CMK (cell line): Measurements from ENCODE around the gene C1QTNF5.

Source experiments
- DNase-seq: peaks from one replicate; pipeline ENCODE4 v3.0.0-alpha.2; 2010; ENCODE audit warnings: low read depth

C1QTNF5 gene

DNA sequence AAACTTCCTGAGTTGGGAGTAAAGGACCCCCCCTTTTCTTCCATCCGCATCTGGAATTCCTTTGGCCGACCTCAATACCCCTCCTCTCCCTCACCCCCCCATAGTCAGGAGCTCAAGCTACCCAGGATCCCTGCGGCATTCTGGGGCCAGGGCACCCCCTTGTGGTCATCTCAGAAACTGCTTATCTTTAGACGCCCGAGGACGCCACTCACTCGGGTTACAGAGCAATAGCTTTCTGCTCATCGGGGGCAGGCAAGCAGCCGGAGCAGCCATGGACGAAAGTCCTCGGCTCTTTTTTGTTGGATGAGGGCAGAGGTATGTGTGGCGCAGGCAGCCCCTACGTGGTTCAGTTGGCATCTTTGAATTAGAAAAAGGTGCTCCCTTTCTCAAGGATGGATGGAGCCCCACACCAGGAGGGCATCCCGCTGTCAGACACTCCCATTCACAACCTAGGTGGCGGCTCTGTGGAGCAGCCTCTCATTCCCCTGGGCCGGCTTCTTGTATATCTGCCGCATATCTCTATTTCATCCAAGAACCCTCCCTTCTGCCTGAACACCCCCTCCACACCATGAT is 2.3 kb downstream of the C1QTNF5 start:
- DNase-seq = no peak

DNA sequence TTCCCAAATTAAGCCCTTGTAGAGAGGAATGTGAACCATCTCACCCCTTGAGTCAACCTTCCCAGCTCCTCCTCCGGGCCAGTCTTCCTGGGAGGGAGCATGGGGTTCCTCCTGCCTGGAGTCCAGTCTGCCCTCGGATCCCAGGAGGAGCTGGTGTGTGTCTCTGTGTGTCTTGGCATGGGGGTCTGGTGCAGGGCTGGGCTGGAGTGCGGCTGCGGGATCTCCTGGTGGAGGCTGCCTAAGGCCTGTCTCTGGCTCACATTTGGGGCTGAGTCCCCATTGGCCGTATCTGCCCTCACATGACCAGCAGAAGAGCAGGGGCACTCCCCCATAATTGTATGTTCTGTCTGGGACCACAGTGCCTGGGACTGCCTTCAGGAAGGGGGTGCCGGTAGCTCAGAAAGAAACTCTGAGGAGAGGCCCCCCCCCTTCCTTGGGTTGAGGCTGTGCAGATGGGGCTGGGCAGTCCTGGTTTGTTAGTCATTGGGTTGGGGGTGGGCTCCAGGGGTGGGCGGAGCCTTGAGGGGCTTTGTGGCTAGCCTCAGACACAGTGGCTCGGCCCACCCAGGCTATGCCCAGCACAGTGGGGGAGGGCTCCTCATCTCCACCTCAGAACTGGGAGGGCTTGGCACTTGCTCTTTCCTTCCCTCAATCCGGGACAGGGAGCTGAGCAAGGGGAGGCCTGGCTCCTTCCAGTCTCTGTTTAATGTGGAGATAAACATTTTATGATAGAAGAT is 2.9 kb downstream of the C1QTNF5 start:
- DNase-seq = no peak

GRCh38 chr11:119336744-119337469 is 3.8 kb downstream of the C1QTNF5 start:
- DNase-seq = no peak

DNA sequence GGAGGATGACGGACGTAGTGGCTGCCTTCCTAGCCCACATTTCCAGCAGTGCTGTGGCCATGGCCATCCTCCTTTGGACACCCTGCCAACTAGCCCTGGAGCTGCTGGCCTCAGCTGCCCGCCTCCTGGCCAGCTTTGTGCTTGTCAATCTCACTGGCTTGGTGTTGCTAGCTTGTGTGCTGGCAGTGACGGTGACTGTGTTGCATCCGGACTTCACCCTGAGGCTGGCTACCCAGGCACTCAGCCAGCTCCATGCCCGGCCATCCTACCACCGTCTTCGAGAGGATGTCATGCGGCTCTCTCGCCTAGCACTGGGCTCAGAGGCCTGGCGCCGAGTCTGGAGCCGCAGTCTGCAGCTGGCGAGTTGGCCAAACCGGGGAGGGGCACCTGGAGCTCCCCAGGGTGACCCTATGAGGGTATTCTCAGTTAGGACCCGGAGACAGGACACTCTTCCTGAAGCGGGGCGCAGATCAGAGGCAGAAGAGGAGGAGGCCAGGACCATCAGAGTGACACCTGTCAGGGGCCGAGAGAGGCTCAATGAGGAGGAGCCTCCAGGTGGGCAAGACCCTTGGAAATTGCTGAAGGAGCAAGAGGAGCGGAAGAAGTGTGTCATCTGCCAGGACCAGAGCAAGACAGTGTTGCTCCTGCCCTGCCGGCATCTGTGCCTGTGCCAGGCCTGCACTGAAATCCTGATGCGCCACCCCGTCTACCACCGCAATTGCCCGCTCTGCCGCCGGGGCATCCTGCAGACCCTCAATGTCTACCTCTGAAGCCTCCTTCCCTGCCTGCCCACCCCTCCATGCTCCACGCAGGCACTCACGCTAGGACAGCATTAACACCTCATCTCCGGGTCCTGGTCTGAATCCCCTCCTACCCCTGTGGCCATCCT is 4.8 kb downstream of the C1QTNF5 start:
- DNase-seq = no peak

DNA sequence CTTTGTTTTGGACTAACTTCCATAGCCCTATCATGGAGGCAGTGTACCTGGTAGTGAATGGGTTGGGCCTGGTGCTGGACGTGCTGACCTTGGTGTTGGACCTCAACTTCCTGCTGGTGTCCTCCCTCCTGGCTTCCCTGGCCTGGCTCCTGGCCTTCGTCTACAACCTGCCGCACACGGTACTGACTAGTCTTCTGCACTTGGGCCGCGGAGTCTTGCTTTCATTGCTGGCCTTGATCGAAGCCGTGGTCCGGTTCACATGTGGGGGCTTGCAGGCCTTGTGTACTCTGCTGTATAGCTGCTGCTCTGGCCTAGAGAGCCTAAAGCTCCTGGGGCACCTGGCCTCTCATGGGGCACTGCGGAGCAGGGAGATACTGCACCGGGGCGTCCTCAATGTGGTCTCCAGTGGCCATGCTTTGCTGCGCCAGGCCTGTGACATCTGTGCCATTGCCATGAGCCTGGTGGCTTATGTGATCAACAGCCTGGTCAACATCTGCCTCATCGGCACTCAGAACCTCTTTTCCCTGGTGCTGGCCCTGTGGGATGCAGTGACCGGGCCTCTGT is 5.5 kb downstream of the C1QTNF5 start:
- no peak for DNase-seq

DNA sequence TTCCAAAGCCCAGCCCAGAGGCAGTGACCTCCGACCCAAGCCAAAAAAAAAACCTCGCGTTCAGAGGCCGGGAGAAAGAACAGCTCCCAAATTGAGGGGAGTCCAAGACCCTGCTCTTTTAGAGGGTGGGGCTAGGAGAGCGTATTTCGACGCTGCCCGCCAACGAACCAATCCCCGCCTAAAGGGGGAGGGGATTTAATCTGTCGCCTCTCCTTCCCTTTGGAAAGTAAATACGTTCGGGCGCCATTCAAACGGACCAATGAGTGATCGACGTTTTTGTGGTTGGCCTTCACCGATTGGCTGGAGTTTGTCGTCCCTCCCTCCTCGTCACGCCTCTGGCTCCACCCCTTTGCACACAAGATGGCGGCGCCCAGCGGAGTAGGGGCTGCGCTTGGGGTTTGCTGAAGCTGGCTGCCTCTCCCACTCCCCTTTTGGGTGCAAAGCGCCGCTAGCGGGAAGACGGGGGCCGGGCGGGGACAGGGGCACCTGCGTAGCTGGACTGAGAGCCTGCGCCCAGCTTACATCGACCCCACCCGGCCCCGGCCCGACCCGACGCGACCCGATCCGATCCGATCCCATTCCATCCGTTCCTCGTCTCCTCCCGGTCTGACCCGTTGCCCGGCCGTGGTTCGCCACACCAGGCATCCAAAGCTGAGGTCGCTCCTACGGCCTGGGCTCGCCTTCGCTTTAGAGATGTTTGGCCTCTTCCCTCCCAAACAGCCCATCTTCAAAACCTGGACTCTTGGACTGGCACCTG is 6.3 kb downstream of the C1QTNF5 start, which contains the start of gene RNF26:
Gene RNF26 (plus strand): TSS at position 354 of the 757 bp plus-strand sequence. CDS start 596 bp downstream, outside the sequence.
- DNase-seq = peak; percentile 97

- no peak for DNase-seq
These were observed 8.4 kb downstream of the C1QTNF5 start for GRCh38 chr11:119332111-119332765.

- DNase-seq = no peak
These were observed 10.4 kb downstream of the C1QTNF5 start for GRCh38 chr11:119330237-119330636.

DNA sequence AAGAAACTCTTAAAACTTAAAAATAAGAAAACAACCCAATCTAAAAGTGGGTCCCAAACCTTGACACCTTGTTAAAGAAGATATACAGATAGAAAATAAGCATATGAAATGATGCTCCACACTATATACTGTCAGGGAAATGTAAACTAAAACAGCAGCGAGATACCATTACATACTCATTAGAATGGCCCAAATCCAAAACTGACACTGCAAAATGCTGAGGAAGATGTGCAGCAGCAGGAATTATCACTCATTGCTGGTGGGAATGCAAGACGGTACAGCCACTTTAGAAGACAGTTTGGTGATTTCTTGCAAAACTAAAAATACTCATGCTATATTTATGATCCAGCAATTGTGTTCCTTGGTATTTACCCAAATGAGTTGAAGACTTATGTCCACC is 11.4 kb downstream of the C1QTNF5 start:
- DNase-seq = no peak

- DNase-seq = no peak
These were observed 16.5 kb downstream of the C1QTNF5 start for GRCh38 chr11:119324189-119324588.

GRCh38 chr11:119323532-119324033 is 17.1 kb downstream of the C1QTNF5 start:
- DNase-seq = no peak

- DNase-seq = no peak
These were observed 17.7 kb downstream of the C1QTNF5 start for GRCh38 chr11:119322921-119323531.

DNA sequence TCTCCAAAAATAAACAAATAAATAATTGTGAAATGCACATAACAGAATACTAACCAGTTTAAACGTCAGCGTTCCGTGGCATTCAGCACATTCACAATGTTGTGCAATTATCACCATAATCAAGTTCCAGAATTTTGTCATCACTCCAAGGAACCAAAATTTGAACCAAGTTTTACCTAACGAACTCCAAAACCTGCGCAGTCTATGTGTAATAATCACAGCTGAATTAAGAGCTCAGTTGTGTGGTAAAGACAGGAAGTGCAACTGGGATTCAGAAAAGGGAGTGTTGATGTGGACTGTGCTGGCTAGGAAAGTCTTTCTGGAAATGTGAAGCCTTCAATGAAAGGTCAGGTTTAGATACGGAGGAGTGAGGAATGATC is 18.3 kb downstream of the C1QTNF5 start:
- no peak for DNase-seq

DNA sequence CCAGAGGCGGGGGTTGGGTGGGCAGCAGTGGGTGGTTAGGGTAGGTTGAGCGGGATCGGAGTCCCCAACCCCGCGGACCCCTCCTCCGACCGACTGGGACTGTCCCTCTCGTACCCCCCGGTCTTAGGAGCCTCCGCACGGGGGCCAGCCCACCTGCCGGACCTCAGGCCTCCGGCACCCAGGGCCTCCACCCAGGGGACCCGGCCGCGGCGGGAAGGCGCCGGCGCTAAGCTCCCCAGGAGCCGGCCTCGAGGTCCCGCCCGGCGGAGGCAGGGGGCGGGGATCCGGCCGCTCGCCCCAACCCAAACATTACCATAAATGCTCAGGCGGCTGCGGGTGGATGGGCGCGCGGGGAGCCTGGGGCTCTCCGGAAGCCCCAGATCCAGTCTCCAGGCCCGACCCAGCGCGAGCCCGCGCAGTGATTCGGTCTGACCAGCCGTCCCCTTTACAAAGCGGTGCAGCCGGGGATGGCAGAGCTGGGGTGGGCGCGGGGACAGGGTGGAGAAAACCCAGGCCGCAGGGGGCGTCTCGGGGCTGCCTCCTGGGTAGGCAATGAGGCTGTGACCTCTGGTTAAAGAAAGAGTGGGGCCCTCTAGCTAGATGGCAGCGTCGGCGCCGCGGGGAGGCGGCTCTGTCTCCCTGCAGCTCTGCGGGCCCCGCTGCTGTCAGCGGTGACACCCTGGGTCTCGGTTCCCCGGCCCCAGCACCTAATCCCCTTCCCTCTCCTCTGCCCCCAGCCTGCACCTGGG is 19.7 kb downstream of the C1QTNF5 start:
- no peak for DNase-seq

DNA sequence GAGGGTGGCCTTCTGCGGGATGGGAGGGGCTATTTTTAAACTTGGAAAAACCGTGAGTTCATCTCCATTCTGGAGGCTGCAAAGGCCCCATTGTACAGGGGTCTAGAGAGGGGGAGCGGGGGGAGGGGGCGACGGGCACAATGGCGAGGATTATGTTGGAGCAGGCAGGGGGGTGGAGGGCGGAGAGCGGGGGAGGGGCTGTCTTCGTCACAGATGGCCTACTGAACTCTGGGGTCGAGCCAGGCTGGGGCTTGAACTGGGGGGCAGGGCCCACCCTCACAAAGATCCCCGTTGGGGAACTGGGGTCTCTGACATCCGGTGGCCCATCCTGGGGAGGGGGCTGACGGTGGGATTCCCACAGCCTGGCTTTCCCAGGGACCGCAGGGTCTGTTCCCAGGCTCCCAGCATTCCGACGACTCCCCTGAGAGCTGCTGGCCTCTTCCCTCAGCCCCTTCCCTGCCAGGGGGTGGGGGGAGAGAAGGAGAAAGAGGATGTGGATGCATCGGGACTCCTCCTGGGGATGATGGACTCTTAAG is 20.4 kb downstream of the C1QTNF5 start:
- no peak for DNase-seq

- no peak for DNase-seq
These were observed 20.9 kb downstream of the C1QTNF5 start for GRCh38 chr11:119319700-119320239.

DNA sequence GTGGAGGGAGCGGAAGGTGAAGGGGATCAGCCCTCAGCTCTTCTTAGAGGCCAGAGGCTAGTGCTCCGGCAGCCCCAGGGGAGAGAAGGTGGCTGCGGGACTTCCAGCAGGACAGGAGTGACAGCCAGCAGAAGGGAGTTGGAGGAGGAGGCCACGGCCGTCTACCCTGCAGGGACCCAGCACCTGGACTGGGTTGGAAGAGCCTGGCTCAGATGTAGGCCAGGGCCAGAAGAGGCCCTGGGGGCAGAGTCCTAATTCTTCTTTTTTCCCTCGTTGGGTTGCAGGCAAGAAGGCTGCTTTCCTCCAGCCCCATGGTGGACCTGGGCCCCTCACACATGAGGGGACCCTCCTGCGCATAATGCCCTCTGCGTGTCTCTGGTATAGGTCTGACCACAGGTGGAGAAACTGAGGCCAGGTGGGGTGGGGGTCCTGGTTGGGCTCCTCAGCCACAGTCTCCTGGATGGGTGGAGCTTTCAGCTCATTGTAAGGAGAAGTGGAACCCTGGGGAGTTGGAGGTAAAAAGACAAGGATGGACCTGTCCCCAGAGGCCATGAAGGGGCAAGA is 21.5 kb downstream of the C1QTNF5 start:
- DNase-seq = no peak
